Tongue (tissue), 2 donors: Measurements from ENCODE around the gene RABGAP1L. TPM values are rescaled to one million over a fixed set of nuclear protein-coding genes. Genes with fewer than 3 reads are reported as not detected.
"Not testable (repeated sequence)": the region's sequence is repeated elsewhere in the genome, so short reads cannot be mapped to it uniquely, and the experiment has no call there.

Source experiments
- DNase-seq: peaks from one replicate; pipeline ENCODE4 v3.0.0-alpha.2; 2015
- total RNA-seq: library from RNA; depleted of rRNA; stranded (reverse); fragments of >200 nt; gene quantifications from one replicate; pipeline ENCODE4 v1.2.3, GENCODE V29; 2014

Gene RABGAP1L
- total RNA-seq, 1 donor from 2014 or later = 86.6 TPM

DNA sequence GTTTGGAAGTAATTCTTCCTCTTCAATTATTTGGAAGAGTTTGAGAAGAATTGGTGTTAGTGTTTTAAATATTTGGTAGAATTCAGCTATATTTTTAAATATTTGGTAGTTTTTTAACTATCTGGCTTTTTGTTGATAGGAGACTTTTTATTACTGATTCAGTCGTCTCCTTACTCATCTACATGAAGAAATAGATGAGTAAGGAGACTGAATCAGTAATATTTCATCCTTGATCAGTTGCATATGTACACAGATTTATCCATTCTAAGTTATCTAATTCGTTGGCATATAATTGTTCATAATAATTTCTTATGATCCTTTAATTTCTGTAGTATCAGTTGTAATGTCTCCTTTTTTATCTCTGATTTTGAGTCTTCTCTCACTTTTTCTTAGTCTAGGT is 512.5 kb downstream of the RABGAP1L start:
- DNase-seq = no peak

DNA sequence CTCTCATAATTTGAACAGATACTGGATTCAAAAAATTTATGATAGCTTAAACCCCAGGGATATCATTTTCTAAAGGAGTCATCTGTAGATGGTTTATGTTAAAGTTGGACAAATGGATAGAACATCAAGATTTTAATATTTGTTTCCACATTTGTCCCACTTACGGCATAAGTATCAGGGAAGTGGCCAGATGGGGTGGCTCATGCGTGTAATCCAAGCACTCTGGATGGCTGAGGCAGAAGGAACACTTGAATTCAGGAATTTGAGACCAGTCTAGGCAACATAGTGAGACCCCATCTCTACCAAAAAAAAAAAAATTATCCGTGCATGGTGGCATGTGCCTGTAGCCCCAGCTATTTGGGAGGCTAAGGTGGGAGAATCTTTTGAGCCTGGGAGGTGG is 517.5 kb downstream of the RABGAP1L start:
- no peak for DNase-seq

DNA sequence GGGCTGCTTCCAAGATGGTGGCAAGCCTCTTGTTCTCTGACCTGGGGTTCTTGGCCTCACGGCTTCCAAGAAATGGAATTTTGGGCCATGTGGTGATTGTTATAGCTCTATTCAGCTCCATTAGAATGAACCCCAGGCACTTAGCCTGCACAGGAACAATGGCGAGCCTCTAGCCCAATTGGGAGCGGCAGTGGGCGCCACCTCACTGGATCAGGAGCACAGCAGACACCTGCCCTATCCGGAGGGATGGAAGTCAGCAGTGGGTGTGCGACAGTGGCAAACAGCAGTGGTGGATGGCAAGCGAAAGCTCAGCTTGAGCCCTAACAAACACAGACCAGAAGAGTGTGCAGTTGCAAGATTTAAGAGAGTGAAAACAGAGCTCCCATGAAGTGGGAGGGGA is 519.3 kb downstream of the RABGAP1L start:
- DNase-seq = no peak

GRCh38 chr1:174680101-174680500 is 520.8 kb downstream of the RABGAP1L start:
- no peak for DNase-seq

DNA sequence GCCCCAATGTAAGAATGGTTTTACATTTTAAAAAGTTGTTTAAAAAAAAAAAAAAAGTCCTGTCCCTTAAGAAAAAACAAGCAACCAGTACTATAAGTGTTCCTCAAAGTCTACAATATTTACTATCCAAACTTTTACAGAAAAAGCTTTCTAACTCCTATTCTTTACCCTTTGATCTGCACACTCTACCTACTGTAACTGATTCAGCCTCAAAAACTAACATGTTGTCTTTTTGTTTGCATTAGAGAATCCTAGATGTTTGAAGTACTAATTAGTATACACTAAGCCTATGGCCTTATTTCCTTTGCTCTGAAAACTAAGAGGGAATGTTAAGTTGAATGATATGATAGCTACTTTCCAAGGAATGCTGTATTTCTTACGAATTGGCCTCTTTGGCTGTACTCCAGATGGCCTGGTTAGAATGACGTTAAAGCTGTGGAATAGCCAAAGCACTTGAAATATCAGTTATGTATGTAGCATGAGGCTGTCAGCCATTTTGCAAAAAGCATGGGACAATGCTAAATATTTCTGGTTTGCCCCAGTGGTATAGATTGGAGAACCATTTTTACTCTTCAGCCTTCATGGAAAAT is 523.2 kb downstream of the RABGAP1L start:
- peak; percentile 18 for DNase-seq

DNA sequence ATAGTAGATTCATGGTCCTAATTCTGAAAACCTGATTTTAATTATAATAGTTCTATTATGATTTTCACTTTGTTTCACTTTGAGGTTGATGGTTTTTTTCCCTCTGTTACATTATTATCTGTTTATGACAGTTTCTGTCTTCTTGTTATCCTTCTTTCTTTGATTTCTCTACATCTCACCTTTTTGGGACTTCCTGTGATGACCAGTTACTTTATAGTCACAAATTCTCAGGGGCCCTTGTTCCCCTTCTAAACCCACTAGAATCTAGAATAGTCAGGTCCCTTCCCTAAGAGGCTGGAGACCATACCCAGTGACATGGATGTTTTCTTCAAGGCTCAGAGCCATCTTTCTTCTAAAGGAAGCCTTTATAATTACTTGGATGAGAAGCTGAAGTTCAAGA is 526.9 kb downstream of the RABGAP1L start:
- DNase-seq = no peak

- DNase-seq = no peak
These were observed 530.2 kb downstream of the RABGAP1L start for GRCh38 chr1:174689524-174689923.

GRCh38 chr1:174690266-174690665 is 530.9 kb downstream of the RABGAP1L start:
- no peak for DNase-seq

- no peak for DNase-seq
These were observed 533.0 kb downstream of the RABGAP1L start for GRCh38 chr1:174692313-174692712.

GRCh38 chr1:174693085-174693484 is 533.8 kb downstream of the RABGAP1L start:
- no peak for DNase-seq

GRCh38 chr1:174693539-174693938 is 534.2 kb downstream of the RABGAP1L start:
- not testable (repeated sequence) for DNase-seq

GRCh38 chr1:174696026-174696821 is 536.9 kb downstream of the RABGAP1L start:
- no peak for DNase-seq

GRCh38 chr1:174700314-174700713 is 541.0 kb downstream of the RABGAP1L start:
- DNase-seq = no peak

DNA sequence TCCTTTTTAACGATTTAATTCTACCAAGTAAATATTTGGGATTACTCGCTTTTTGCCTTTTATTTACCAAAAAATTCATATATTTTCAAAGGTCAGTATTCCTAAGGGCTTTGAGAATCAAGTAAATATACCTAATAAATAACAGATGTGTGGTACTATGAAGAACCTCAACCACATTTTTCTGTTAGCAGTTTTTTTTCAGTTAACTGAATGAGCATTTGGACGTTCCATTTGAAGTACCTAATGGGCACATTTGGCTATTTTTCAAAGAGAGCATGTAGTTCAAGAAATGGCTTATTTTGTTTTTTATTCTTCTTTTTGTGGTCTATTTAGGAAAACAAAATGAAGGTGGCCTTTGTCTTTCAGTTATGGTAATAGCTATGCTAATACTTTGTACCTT is 541.5 kb downstream of the RABGAP1L start:
- no peak for DNase-seq

DNA sequence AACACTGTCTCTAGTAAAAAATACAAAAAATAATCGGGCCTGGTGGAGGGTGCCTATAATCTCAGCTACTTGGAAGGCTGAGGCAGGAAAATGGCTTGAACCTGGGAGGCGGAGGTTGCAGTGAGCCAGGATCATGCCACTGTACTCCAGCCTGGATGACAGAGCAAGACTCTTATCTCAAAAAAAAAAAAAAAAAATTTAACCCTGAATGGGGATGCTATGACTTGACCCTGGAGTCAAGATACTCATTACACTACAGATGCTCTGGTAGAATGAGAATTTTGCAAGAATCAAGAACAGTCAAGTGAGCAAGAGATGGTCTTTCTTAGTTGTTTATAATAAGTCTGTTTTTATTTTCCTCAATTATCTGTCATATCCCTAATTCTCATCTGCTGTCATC is 542.2 kb downstream of the RABGAP1L start:
- no peak for DNase-seq

- DNase-seq = no peak
These were observed 542.7 kb downstream of the RABGAP1L start for GRCh38 chr1:174702011-174702410.

- no peak for DNase-seq
These were observed 544.0 kb downstream of the RABGAP1L start for GRCh38 chr1:174703309-174703708.

- DNase-seq = no peak
These were observed 545.0 kb downstream of the RABGAP1L start for GRCh38 chr1:174704300-174704699.

- no peak for DNase-seq
These were observed 551.8 kb downstream of the RABGAP1L start for GRCh38 chr1:174710868-174711845.

DNA sequence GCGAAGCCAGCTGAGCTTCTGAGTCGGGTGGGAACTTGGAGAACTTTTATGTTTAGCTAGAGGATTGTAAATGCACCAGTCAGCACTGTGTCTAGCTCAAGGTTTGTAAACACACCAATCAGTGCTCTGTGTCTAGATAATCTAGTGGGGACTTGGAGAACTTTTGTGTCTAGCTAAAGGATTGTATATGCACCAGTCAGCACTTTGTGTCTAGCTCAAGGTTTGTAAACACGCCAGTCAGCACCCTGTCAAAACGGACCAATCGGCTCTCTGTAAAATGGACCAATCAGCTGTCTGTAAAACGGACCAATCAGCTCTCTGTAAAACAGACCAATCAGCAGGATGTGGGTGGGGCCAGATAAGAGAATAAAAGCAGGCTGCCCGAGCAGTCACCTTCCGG is 552.5 kb downstream of the RABGAP1L start:
- DNase-seq = not testable (repeated sequence)

DNA sequence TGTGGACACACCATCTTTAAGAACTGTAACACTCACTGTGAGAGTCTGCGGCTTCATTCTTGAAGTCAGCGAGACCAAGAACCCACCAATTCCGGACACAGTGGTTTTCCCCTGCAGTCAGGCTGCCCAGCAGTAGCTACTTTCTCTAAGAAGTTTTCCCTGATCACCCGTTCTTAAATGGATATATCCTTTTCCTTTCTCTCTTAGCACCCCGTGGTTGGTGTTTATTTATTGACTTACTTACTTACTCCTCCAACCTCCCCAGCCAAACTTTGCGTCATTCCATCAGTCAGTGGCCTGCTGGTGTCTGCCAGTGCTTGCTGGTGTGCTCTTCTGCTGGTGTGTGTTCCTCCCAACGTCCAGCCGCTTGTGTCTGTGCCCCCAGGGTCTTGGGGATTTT is 553.2 kb downstream of the RABGAP1L start:
- DNase-seq = no peak

GRCh38 chr1:174713796-174714195 is 554.5 kb downstream of the RABGAP1L start:
- DNase-seq = peak; percentile 19

DNA sequence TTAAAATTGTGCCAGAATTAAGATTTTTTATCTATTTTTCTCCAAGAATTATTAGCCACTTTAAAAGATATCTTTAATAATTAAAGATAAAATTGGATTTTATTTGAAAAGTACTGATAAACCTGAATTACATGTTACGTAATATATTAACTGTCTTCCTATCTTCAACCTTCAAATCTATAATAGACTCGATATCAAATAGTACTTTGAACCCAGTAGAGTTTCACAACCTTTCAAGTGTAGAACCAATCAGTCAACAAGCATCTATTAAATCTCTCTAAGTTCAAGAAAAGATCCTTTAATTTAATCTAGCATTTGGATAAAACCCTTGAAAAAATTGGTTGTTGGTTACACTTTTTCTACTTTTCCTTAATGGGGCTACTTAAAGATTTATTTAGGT is 559.9 kb downstream of the RABGAP1L start:
- no peak for DNase-seq
